IMR-90 (cell line): ENCODE results near the gene TMC7.

Experiments used
- BHLHE40 ChIP-seq: fragments of 150-350 bp; IDR thresholded peaks from 2 replicates; pipeline ENCODE4 v1.6.1; 2016; ENCODE audit warnings: mild to moderate bottlenecking, low read depth, low read length
- CEBPB ChIP-seq: IDR thresholded peaks from 2 replicates; pipeline ENCODE4 v1.6.1; 2012; ENCODE audit warnings: low read depth, low read length, improper control_type of control experiment
- CHD1 ChIP-seq: IDR thresholded peaks from 2 replicates; pipeline ENCODE4 v1.6.1; 2012; ENCODE audit warnings: low read depth, low read length, improper control_type of control experiment
- ELK1 ChIP-seq: fragments of 150-350 bp; IDR thresholded peaks from 2 replicates; pipeline ENCODE4 v1.6.1; 2016; ENCODE audit warnings: low read depth, mild to moderate bottlenecking, low read length, moderate library complexity, borderline replicate concordance
- FOS ChIP-seq: fragments of 150-350 bp; IDR thresholded peaks from 2 replicates; pipeline ENCODE4 v1.6.1; 2016; ENCODE audit warnings: low read depth, low read length
- MAZ ChIP-seq: IDR thresholded peaks from 2 replicates; pipeline ENCODE4 v1.6.1; 2012; ENCODE audit warnings: low read depth, mild to moderate bottlenecking, low read length, improper control_type of control experiment, moderate library complexity, borderline replicate concordance
- MXI1 ChIP-seq: IDR thresholded peaks from 2 replicates; pipeline ENCODE4 v1.6.1; 2012; ENCODE audit warnings: low read depth, mild to moderate bottlenecking, low read length, moderate library complexity, borderline replicate concordance
- NFE2L2 ChIP-seq: fragments of 150-350 bp; IDR thresholded peaks from 2 replicates; pipeline ENCODE4 v1.6.1; 2016; ENCODE audit warnings: low read depth, mild to moderate bottlenecking, low read length
- POLR2A ChIP-seq: IDR thresholded peaks from 2 replicates; pipeline ENCODE4 v1.6.1; 2012; ENCODE audit warnings: mild to moderate bottlenecking, low read depth, low read length
- RAD21 ChIP-seq: IDR thresholded peaks from 2 replicates; pipeline ENCODE4 v1.6.1; 2012; ENCODE audit warnings: low read length, improper control_type of control experiment
- RCOR1 ChIP-seq: IDR thresholded peaks from 2 replicates; pipeline ENCODE4 v1.6.1; 2012; ENCODE audit warnings: mild to moderate bottlenecking, low read length, improper control_type of control experiment; ENCODE audit not compliant: insufficient replicate concordance
- SMC3 ChIP-seq: fragments of 150-350 bp; IDR thresholded peaks from 2 replicates; pipeline ENCODE4 v1.6.1; 2016; ENCODE audit warnings: low read depth, mild to moderate bottlenecking, antibody characterized with exemption, low read length, moderate library complexity
- TF ChIP-seq, protein P1 (sequence below): conservative IDR thresholded peaks from 2 replicates; pipeline ENCODE4 v1.5.1; 2012; ENCODE audit warnings: mild to moderate bottlenecking, low read depth, low read length, improper control_type of control experiment
- TF ChIP-seq, protein P2 (sequence below): fragments of 150-350 bp; IDR thresholded peaks from 2 replicates; pipeline ENCODE4 v1.6.1; 2017; ENCODE audit warnings: mild to moderate bottlenecking, antibody characterized with exemption, low read length, low read depth

DNA sequence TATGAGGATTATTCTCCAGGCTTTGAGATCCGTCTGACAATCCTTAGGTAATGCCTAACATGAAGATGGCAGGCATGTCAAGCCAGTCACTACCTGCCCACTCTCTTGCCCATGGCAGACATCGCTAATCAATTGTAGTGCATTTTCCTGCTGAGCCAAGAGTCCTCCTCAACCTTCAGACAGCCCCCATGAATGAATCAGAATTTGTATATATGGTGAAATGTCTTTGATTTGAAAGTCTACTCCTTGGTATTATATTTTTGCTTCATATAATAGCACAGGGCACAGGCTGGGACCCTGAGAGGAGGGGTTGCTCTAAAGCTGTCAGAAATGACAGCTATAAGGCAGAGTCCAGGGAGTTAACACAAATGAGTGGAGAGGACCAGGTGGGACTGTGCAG, 56.7 kb downstream of the TMC7 start:
- TF ChIP-seq, protein P1, sequence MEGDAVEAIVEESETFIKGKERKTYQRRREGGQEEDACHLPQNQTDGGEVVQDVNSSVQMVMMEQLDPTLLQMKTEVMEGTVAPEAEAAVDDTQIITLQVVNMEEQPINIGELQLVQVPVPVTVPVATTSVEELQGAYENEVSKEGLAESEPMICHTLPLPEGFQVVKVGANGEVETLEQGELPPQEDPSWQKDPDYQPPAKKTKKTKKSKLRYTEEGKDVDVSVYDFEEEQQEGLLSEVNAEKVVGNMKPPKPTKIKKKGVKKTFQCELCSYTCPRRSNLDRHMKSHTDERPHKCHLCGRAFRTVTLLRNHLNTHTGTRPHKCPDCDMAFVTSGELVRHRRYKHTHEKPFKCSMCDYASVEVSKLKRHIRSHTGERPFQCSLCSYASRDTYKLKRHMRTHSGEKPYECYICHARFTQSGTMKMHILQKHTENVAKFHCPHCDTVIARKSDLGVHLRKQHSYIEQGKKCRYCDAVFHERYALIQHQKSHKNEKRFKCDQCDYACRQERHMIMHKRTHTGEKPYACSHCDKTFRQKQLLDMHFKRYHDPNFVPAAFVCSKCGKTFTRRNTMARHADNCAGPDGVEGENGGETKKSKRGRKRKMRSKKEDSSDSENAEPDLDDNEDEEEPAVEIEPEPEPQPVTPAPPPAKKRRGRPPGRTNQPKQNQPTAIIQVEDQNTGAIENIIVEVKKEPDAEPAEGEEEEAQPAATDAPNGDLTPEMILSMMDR = no peak
- TF ChIP-seq MAZ = no peak
- no peak for TF ChIP-seq FOS
- TF ChIP-seq BHLHE40 = no peak
- no peak for TF ChIP-seq CEBPB
- no peak for TF ChIP-seq POLR2A
- no peak for TF ChIP-seq NFE2L2
- no peak for TF ChIP-seq CHD1
- no peak for TF ChIP-seq RAD21
- TF ChIP-seq RCOR1 = no peak
- TF ChIP-seq, protein P2, sequence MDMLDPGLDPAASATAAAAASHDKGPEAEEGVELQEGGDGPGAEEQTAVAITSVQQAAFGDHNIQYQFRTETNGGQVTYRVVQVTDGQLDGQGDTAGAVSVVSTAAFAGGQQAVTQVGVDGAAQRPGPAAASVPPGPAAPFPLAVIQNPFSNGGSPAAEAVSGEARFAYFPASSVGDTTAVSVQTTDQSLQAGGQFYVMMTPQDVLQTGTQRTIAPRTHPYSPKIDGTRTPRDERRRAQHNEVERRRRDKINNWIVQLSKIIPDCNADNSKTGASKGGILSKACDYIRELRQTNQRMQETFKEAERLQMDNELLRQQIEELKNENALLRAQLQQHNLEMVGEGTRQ = no peak
- no peak for TF ChIP-seq SMC3
- TF ChIP-seq ELK1 = no peak
- TF ChIP-seq MXI1 = no peak
